T-helper 17 cell (primary cell): ENCODE measurements around the gene KIF1A. TPM values are rescaled to one million over a fixed set of nuclear protein-coding genes. Genes with fewer than 3 reads are reported as not detected.
"Not testable (repeated sequence)": the region's sequence is repeated elsewhere in the genome, so short reads cannot be mapped to it uniquely, and the experiment has no call there.

Experiments used
- ATAC-seq: fragments of 150-1000 bp; cut with Tn5 transposase; 2 replicates; pipeline ENCODE4 v1.10.0; 2021; ENCODE audit warnings: mild to moderate bottlenecking, moderate library complexity
- DNase-seq, 3 donors: peaks; one replicate each; pipeline versions ENCODE4 v3.0.0 to v3.0.0-alpha.2; 2020 to 2021
- H3K9me3 ChIP-seq: one replicate; pipeline ENCODE4 v1.7.0; 2013; ENCODE audit warnings: low read length, mild to moderate bottlenecking; ENCODE audit not compliant: control insufficient read depth, poor library complexity, severe bottlenecking
- H3K27ac Mint-ChIP-seq: one replicate; pipeline ENCODE4 v1.8.0; 2022; ENCODE audit warnings: mild to moderate bottlenecking, moderate library complexity, mixed read lengths
- H3K27me3 Mint-ChIP-seq: one replicate; pipeline ENCODE4 v1.8.0; 2022; ENCODE audit warnings: mixed read lengths
- H3K36me3 Mint-ChIP-seq: one replicate; pipeline ENCODE4 v1.8.0; 2022; ENCODE audit warnings: low read depth, mixed read lengths
- H3K4me1 Mint-ChIP-seq: one replicate; pipeline ENCODE4 v1.8.0; 2022; ENCODE audit warnings: mild to moderate bottlenecking, mixed read lengths
- H3K4me3 Mint-ChIP-seq: one replicate; pipeline ENCODE4 v1.8.0; 2022; ENCODE audit warnings: mild to moderate bottlenecking, moderate library complexity, mixed read lengths
- total RNA-seq, 4 donors: library from RNA in 2 of 4; stranded (reverse) in 2 of 4; gene quantifications; one replicate each; pipeline ENCODE4 v1.2.3 and lab custom pipeline; 2022 to 2026

The KIF1A gene
- total RNA-seq, 2 donors from 2014 or later: 0.18 TPM; not detected in 1

- Mint-ChIP-seq H3K36me3 (no peaks in the 10 kb centered on the region), H3K4me3 (no peak overlapping the region), H3K27me3 (no peaks in the 10 kb centered on the region), H3K4me1 (no peaks in the 10 kb centered on the region), H3K27ac (no peak overlapping the region)
- ATAC-seq (no peak), DNase-seq (no peak)
- H3K9me3 ChIP-seq: no peaks in the 10 kb centered on the region
These were observed 38.4 kb downstream of the KIF1A start for GRCh38 chr2:240781471-240782220.

DNA sequence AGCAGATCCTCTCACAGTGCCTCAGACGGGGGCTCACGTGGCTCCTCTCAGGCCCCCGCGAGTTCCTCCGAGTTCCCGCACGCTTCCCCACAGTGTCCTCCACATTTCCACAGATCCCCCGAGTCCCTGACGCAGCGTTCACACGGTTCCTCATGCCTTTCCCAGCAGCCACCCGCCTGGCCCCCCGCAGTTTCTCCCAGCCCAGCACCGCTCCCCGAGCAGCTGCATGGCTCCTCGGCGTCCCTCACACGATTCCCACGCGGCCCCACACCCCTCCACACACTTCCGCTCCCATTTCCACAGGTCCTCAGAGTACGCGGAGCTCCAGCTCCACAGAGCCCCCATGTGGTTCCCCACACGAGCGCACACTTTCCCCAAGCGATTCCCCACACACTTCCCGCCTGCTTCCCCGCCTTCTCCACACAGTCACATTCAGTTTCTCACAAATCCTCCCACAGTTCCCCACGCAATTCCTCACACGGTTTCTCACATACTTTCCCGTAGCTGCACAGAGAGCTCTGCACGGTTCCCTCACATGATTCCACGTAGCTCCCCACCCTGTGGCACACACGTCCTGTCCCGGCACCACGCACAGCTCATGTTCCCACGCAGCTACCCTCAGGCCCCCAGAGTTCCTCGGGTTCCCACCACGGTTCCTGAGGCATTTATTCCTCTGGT is 39.9 kb downstream of the KIF1A start:
- H3K4me3 Mint-ChIP-seq: no peak overlapping the region
- no peaks in the 10 kb centered on the region for H3K9me3 ChIP-seq
- no peak for DNase-seq
- peaks cover 2% of the 10 kb centered on the region for H3K4me1 Mint-ChIP-seq
- H3K27me3 Mint-ChIP-seq: no peaks in the 10 kb centered on the region
- no peak overlapping the region for H3K27ac Mint-ChIP-seq
- ATAC-seq: no peak
- no peaks in the 10 kb centered on the region for H3K36me3 Mint-ChIP-seq

- H3K4me3 Mint-ChIP-seq, H3K4me1 Mint-ChIP-seq, H3K36me3 Mint-ChIP-seq, H3K27me3 Mint-ChIP-seq, DNase-seq, ATAC-seq, H3K27ac Mint-ChIP-seq, H3K9me3 ChIP-seq: not testable (repeated sequence)
These were observed 40.7 kb downstream of the KIF1A start for GRCh38 chr2:240779250-240779832.

- no peak for ATAC-seq
- DNase-seq: no peak
- H3K27me3 Mint-ChIP-seq: no peaks in the 10 kb centered on the region
- H3K27ac Mint-ChIP-seq: no peak overlapping the region
- no peak overlapping the region for H3K4me3 Mint-ChIP-seq
- no peaks in the 10 kb centered on the region for H3K9me3 ChIP-seq
- peaks cover 2% of the 10 kb centered on the region for H3K4me1 Mint-ChIP-seq
- no peaks in the 10 kb centered on the region for H3K36me3 Mint-ChIP-seq
These were observed 41.6 kb downstream of the KIF1A start for GRCh38 chr2:240778426-240778825.

GRCh38 chr2:240777456-240778212 is 42.4 kb downstream of the KIF1A start:
- H3K27me3 Mint-ChIP-seq: no peaks in the 10 kb centered on the region
- DNase-seq: no peak
- H3K4me1 Mint-ChIP-seq: peaks cover 2% of the 10 kb centered on the region
- ATAC-seq: no peak
- H3K4me3 Mint-ChIP-seq: no peak overlapping the region
- H3K36me3 Mint-ChIP-seq: no peaks in the 10 kb centered on the region
- H3K27ac Mint-ChIP-seq: no peak overlapping the region
- no peaks in the 10 kb centered on the region for H3K9me3 ChIP-seq

- no peak for DNase-seq
- ATAC-seq: no peak
- no peaks in the 10 kb centered on the region for H3K36me3 Mint-ChIP-seq
These were observed 44.1 kb downstream of the KIF1A start for GRCh38 chr2:240775905-240776304.

DNA sequence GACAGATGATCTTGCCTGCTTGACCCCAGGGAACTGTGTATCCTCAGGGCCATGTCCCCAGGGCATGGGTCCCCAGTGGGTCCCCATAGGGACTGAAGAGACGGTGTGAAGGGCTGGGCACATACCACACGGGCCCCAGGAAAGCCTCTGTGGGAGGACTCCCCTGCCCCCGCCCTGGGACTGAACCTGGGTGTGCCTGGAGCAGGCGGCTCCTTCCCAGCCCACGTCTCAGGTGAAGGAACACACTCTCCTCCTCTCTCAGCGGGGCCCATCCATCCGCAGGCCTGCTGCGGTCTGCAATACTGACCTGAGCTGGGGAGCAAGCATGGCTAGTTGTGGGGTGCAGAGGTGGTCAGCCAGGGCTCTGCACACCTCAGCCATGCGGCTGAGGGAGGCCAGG is 45.2 kb downstream of the KIF1A start:
- Mint-ChIP-seq H3K4me1 (peaks cover 2% of the 10 kb centered on the region), H3K27me3 (no peaks in the 10 kb centered on the region), H3K27ac (no peak overlapping the region), H3K4me3 (no peak overlapping the region), H3K36me3 (no peaks in the 10 kb centered on the region)
- DNase-seq: no peak
- ATAC-seq: no peak
- H3K9me3 ChIP-seq: no peaks in the 10 kb centered on the region

More at GRCh38 chr2:240775905-240776304, 44.1 kb downstream of the KIF1A start:
- H3K27me3 Mint-ChIP-seq: no peaks in the 10 kb centered on the region
- H3K27ac Mint-ChIP-seq: no peak overlapping the region
- H3K4me1 Mint-ChIP-seq: peaks cover 2% of the 10 kb centered on the region
- no peak overlapping the region for H3K4me3 Mint-ChIP-seq
- no peaks in the 10 kb centered on the region for H3K9me3 ChIP-seq

DNA sequence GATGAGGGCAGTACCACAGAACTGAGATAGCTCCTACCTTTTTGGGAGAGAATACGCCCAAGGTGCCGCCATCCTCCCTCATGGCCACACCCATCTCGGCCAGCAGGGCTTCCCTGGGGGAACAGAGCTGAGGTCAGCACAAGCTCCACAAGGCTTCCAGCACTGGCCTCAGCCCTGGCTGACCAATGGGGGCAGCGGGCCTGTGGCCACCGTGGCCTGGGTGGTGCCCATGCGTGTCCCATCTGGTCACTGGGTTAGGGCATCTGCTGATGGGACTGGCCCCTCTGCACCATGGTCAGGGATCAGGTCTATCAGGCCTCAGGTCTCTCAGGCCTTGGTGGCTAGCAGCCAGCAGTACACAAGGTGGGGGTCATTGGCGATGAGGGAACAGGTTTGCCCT is 50.9 kb downstream of the KIF1A start:
- Mint-ChIP-seq H3K36me3 (no peaks in the 10 kb centered on the region), H3K27me3 (no peaks in the 10 kb centered on the region), H3K4me1 (no peaks in the 10 kb centered on the region), H3K27ac (no peak overlapping the region), H3K4me3 (no peak overlapping the region)
- no peaks in the 10 kb centered on the region for H3K9me3 ChIP-seq
- DNase-seq: no peak
- ATAC-seq: no peak

DNA sequence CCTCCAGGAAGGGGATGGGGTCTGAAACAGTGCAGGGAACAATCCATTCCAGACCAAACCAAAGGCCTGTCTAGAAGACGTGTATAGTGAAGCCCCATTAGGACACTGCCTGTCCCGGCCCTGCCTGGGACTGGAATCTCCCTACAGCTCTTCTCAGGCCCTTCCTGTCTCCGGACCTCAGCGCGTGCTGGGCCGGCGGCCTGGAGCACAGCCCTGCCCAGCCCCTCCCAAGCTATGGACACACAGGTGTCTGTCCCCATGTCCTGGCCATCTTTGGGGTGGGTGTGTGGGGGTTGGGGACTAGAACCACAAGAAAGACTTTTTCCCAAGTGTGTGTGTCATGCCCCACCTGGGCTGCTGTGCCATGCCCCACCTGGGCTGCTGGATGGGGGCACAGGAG is 51.8 kb downstream of the KIF1A start:
- H3K36me3 Mint-ChIP-seq: no peaks in the 10 kb centered on the region
- no peaks in the 10 kb centered on the region for H3K9me3 ChIP-seq
- H3K27ac Mint-ChIP-seq: no peak overlapping the region
- DNase-seq (no peak), ATAC-seq (no peak)
- no peaks in the 10 kb centered on the region for H3K27me3 Mint-ChIP-seq
- no peak overlapping the region for H3K4me3 Mint-ChIP-seq
- no peaks in the 10 kb centered on the region for H3K4me1 Mint-ChIP-seq

DNA sequence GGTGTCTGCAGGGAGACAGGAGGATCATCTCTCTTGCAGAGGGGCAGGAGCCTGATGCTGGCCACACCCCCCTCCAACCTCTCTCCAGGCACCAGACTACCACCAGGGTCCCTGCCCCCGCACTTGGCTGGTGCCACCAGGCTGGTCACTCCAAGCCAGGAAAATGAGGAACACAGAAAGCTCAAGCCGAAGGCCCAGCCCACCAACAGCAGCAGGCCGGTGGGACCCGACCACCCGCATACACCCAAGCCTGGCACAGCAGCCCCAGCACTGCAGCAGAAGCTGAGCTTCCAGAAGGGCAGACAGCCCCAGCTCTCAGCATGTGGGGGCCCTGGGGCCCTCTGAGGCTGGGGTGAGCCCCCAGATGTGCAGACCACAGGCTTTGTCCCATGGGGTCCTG is 52.7 kb downstream of the KIF1A start:
- Mint-ChIP-seq H3K4me1 (no peaks in the 10 kb centered on the region), H3K27ac (no peak overlapping the region), H3K4me3 (no peak overlapping the region), H3K27me3 (no peaks in the 10 kb centered on the region), H3K36me3 (no peaks in the 10 kb centered on the region)
- DNase-seq (no peak), ATAC-seq (no peak)
- H3K9me3 ChIP-seq: no peaks in the 10 kb centered on the region

GRCh38 chr2:240766072-240766471 is 53.9 kb downstream of the KIF1A start:
- Mint-ChIP-seq H3K36me3 (no peaks in the 10 kb centered on the region), H3K4me1 (no peaks in the 10 kb centered on the region), H3K27me3 (no peaks in the 10 kb centered on the region), H3K4me3 (no peak overlapping the region), H3K27ac (no peak overlapping the region)
- DNase-seq (no peak), ATAC-seq (no peak)
- no peaks in the 10 kb centered on the region for H3K9me3 ChIP-seq

GRCh38 chr2:240765007-240765406 is 55.0 kb downstream of the KIF1A start:
- Mint-ChIP-seq H3K27ac (no peak overlapping the region), H3K4me3 (no peak overlapping the region), H3K27me3 (no peaks in the 10 kb centered on the region), H3K36me3 (no peaks in the 10 kb centered on the region), H3K4me1 (no peaks in the 10 kb centered on the region)
- H3K9me3 ChIP-seq: no peaks in the 10 kb centered on the region
- ATAC-seq (no peak), DNase-seq (no peak)

- Mint-ChIP-seq H3K27me3 (no peaks in the 10 kb centered on the region), H3K4me3 (no peak overlapping the region), H3K4me1 (no peaks in the 10 kb centered on the region), H3K27ac (no peak overlapping the region), H3K36me3 (no peaks in the 10 kb centered on the region)
- no peak for DNase-seq
- no peak for ATAC-seq
- H3K9me3 ChIP-seq: no peaks in the 10 kb centered on the region
These were observed 55.4 kb downstream of the KIF1A start for GRCh38 chr2:240764605-240765004.
